Esophagus muscularis mucosa (tissue), 4 donors: ENCODE measurements around the gene HIBADH. TPM values are rescaled to one million over a fixed set of nuclear protein-coding genes. Genes with fewer than 3 reads are reported as not detected.

Experiments
- DNase-seq: peaks from one replicate; pipeline ENCODE4 v3.0.0-alpha.2; 2017; ENCODE audit errors: extremely low spot score
- H3K27ac ChIP-seq, 4 donors: fragments of 200-600 bp; sonication (generic); replicated peaks in 1 of 4; 1 replicate in 3 of 4; 2 replicates in 1 of 4; pipeline ENCODE4 v1.5.1; 2016 to 2019; ENCODE audit warnings: mild to moderate bottlenecking in 1 of 4
- H3K27me3 ChIP-seq, 4 donors: fragments of 200-600 bp; sonication (generic); one replicate each; pipeline versions ENCODE4 v1.5.1 to v1.6.0; 2016 to 2019
- H3K36me3 ChIP-seq, 4 donors: fragments of 200-600 bp; sonication (generic); one replicate each; pipeline ENCODE4 v1.5.1; 2016 to 2019
- H3K4me1 ChIP-seq, 4 donors: fragments of 200-600 bp; sonication (generic); one replicate each; pipeline ENCODE4 v1.5.1; 2016 to 2019
- H3K4me3 ChIP-seq, 4 donors: fragments of 200-600 bp; sonication (generic); 1 replicate in 2 of 4; 2 replicates in 2 of 4; pipeline ENCODE4 v1.5.1; 2016 to 2019; ENCODE audit warnings: mild to moderate bottlenecking in 4 of 4, moderate library complexity in 1 of 4
- H3K9me3 ChIP-seq, 4 donors: fragments of 200-600 bp; sonication (generic); 1 replicate in 3 of 4; 2 replicates in 1 of 4; pipeline ENCODE4 v1.5.1; 2016 to 2019
- CTCF ChIP-seq, 3 experiments: fragments of 200-600 bp in 2 of 3; fragments of 450-650 bp in 1 of 3; sonication (generic) in 2 of 3; IDR thresholded peaks; one replicate each; pipeline ENCODE4 v1.5.1; 2017 to 2019; ENCODE audit warnings: antibody characterized with exemption in 3 of 3, mild to moderate bottlenecking in 2 of 3, moderate library complexity in 1 of 3
- EP300 ChIP-seq: sonication (generic); formaldehyde crosslinking; IDR thresholded peaks from one replicate; pipeline ENCODE4 v1.6.1; 2017; ENCODE audit warnings: antibody characterized with exemption
- POLR2A ChIP-seq: fragments of 450-650 bp; IDR thresholded peaks from one replicate; pipeline ENCODE4 v1.6.1; 2017; ENCODE audit warnings: antibody characterized with exemption, moderate library complexity, mild to moderate bottlenecking, low read depth
- POLR2AphosphoS5 ChIP-seq, 2 donors: sonication (generic); formaldehyde crosslinking; IDR thresholded peaks; one replicate each; pipeline ENCODE4 v1.6.1; 2017; ENCODE audit warnings: antibody characterized with exemption in 2 of 2
- WGBS: methylation state at CpG from one replicate; pipeline ENCODE4 v1.1.5; 2018; 5-methylcytosine and 5-hydroxymethylcytosine counted together
- intact Hi-C: fragments of 100-400 bp; cut with DNase I; formaldehyde crosslinking; loops from one replicate; pipeline ENCODE4 v1.15.1; 2023
- total RNA-seq, 4 donors: library from RNA; depleted of rRNA; stranded (reverse); fragments of >200 nt; gene quantifications; one replicate each; pipeline versions ENCODE4 v1.1.0 to v1.2.1, GENCODE V29; 2016

HIBADH gene
- total RNA-seq, 4 donors from 2014 or later, result 45.4 to 66.0 (median 52.3) TPM

- Histone ChIP-seq H3K36me3 (peaks cover 3 to 22% (median 14%) of the 10 kb centered on the region in 4 donors), H3K4me1 (no peaks in the 10 kb centered on the region), H3K27ac (no peak overlapping the region), H3K9me3 (no peaks in the 10 kb centered on the region), H3K4me3 (no peak overlapping the region), H3K27me3 (no peaks in the 10 kb centered on the region)
- 94% methylated on average over 4 of the region's 4 CpGs for WGBS
- no peak for DNase-seq
- intact Hi-C loops, result no loop called here
- TF ChIP-seq POLR2AphosphoS5 (IDR thresholded peaks at IDR 0.05), result no peak
- TF ChIP-seq CTCF (IDR thresholded peaks at IDR 0.05), result no peak
Observed at GRCh38 chr7:27535795-27536194, 126.9 kb downstream of the HIBADH start.

- intact Hi-C loops, result no loop called here
- peaks cover 0 to 30% (median 20%) of the 10 kb centered on the region in 4 donors for H3K36me3 ChIP-seq
- WGBS, result 89% methylated on average over 6 of the region's 6 CpGs
Observed at GRCh38 chr7:27533652-27534081, 129.0 kb downstream of the HIBADH start.

GRCh38 chr7:27532314-27532713, 130.4 kb downstream of the HIBADH start:
- Histone ChIP-seq H3K27ac (no peak overlapping the region), H3K36me3 (peaks cover 0 to 34% (median 21%) of the 10 kb centered on the region in 4 donors), H3K27me3 (no peaks in the 10 kb centered on the region), H3K4me1 (no peaks in the 10 kb centered on the region), H3K9me3 (no peaks in the 10 kb centered on the region), H3K4me3 (no peak overlapping the region)
- 73% methylated on average over 1 of the region's 1 CpG for WGBS
- DNase-seq, result no peak
- intact Hi-C loops, result no loop called here
- no peak for TF ChIP-seq EP300
- no peak for TF ChIP-seq POLR2AphosphoS5 (IDR thresholded peaks at IDR 0.05)
- TF ChIP-seq CTCF (IDR thresholded peaks at IDR 0.05), result no peak
- TF ChIP-seq POLR2A, result no peak

More at GRCh38 chr7:27533652-27534081, 129.0 kb downstream of the HIBADH start:
- Histone ChIP-seq H3K9me3 (no peaks in the 10 kb centered on the region), H3K4me1 (no peaks in the 10 kb centered on the region), H3K4me3 (no peak overlapping the region), H3K27me3 (no peaks in the 10 kb centered on the region), H3K27ac (no peak overlapping the region)
- no peak for TF ChIP-seq CTCF (IDR thresholded peaks at IDR 0.05)
- TF ChIP-seq POLR2AphosphoS5 (IDR thresholded peaks at IDR 0.05), result no peak
- no peak for TF ChIP-seq EP300
- TF ChIP-seq POLR2A, result no peak
- no peak for DNase-seq

- no peaks in the 10 kb centered on the region for H3K9me3 ChIP-seq
- WGBS, result 49% methylated on average over 2 of the region's 2 CpGs
- DNase-seq, result no peak
- no peaks in the 10 kb centered on the region for H3K4me1 ChIP-seq
- intact Hi-C loops, result no loop called here
- TF ChIP-seq POLR2A (no peak), EP300 (no peak), CTCF (IDR thresholded peaks at IDR 0.05) (no peak), POLR2AphosphoS5 (IDR thresholded peaks at IDR 0.05) (no peak)
- peaks cover 7 to 58% (median 43%) of the 10 kb centered on the region in 4 donors for H3K36me3 ChIP-seq
- H3K27ac ChIP-seq, result no peak overlapping the region
- no peaks in the 10 kb centered on the region for H3K27me3 ChIP-seq
- H3K4me3 ChIP-seq, result no peak overlapping the region
Observed at GRCh38 chr7:27527348-27527714, 135.4 kb downstream of the HIBADH start.

GRCh38 chr7:27526611-27527347, 135.9 kb downstream of the HIBADH start:
- Histone ChIP-seq H3K36me3 (peaks cover 7 to 58% (median 43%) of the 10 kb centered on the region in 4 donors), H3K27ac (no peak overlapping the region)
- 61% methylated on average over 1 of the region's 1 CpG for WGBS

More at GRCh38 chr7:27526611-27527347, 135.9 kb downstream of the HIBADH start:
- Histone ChIP-seq H3K4me1 (no peaks in the 10 kb centered on the region), H3K27me3 (no peaks in the 10 kb centered on the region), H3K4me3 (no peak overlapping the region), H3K9me3 (no peaks in the 10 kb centered on the region)
- no peak for DNase-seq
- TF ChIP-seq POLR2AphosphoS5 (IDR thresholded peaks at IDR 0.05) (no peak), EP300 (no peak), CTCF (IDR thresholded peaks at IDR 0.05) (no peak), POLR2A (no peak)
- intact Hi-C loops, result no loop called here
